NCI-H748 (cell line): ENCODE data around the gene CLSTN2.

Experiments
- DNase-seq: peaks from one replicate; lab custom pipeline; 2025; ENCODE audit not compliant: unreplicated experiment; lab: John Stamatoyannopoulos, UW

CLSTN2 gene

DNA sequence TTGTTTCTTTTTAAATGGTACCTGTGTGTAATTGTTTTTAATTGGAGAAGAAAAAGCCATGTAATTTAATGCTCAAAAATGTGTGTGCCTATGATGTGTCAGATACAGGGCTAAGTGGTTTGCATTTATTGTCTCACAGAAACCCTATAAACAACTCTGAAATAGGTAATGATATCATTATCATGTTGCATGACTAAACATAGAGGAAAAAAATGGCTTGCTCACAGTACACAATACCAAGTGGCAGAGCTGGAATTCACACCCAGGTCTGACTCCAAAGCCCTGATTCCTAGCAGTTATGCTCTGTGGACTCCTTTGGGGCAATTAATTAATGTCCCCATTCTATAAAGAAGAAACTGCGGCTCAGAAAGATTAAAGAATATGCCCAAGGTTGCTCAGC is 505.5 kb downstream of the CLSTN2 start:
- DNase-seq: peak; percentile 3

DNA sequence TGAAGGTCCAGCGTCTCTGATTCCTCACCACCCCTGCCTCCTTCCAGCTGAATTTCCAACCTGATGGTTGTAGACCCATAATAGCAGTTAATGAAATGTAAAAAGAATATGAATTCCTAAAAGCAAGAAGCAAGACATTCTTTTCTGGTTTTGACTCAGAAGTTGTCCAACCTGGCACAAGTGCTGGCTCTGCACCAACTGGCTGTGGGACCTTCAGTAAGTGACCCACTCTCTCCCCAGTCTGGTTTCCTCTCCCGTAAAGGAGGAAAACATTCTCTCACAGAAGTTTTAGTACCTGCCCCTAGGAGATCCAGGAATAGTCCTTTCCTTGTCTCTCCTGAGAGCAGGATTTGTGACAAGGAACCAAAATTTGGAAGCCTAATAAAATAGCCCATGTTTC is 506.0 kb downstream of the CLSTN2 start:
- DNase-seq: no peak

DNA sequence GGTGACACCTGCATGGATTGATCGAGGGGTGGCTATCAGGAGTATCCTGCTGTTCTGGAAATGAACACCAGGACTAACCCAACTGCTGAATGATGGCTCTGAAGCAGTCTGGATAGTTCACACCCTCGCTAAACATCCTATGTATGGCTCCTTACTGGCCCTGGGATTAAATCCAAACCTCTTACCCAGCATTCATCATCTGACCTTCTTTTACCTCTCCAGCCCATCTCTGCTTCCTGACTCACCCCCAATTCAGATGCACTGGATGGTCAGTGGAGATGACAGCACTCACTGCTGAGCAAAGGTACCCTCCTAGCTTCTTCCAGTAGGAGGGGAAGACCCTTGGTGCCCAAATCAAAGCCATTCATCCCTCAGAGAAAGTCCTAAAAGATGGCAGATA is 507.6 kb downstream of the CLSTN2 start:
- DNase-seq: no peak

DNA sequence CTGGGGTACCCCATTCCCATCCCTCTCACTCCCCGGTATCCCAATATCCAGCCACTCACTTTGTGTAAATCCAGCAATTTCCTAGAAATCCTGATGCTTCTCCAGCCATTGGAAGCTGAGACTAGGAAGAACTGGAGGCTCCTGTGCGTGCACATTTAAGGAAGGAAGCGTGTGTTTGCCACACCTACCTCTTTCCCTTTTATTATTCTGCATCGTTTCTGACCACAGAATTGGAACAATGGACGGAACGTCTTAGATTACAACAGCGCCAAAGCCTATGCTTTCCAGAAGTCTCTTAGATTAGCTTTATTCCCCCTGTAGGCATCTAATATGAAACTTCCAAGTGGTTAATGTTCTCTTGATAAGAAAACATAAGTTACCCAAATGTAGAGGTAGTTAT is 508.1 kb downstream of the CLSTN2 start:
- no peak for DNase-seq

DNA sequence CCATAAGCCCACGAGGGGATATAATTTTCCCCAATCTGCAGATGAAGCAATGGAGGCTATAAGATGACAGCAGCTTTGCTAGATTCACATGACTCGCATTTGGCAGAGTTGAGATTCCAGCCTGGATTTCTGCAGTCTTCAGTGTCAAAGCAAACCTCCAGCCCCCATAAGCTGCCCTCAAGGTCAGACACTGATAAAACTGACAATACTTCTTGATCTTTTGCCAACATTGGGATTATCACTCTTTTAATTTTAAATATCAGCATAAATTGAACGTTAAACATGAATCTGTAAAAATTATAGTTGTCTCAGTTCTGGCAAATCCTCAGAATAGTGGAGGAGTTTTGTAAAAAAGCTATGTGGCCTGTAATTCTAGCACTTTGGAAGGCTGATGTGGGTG is 508.8 kb downstream of the CLSTN2 start:
- DNase-seq: no peak

DNA sequence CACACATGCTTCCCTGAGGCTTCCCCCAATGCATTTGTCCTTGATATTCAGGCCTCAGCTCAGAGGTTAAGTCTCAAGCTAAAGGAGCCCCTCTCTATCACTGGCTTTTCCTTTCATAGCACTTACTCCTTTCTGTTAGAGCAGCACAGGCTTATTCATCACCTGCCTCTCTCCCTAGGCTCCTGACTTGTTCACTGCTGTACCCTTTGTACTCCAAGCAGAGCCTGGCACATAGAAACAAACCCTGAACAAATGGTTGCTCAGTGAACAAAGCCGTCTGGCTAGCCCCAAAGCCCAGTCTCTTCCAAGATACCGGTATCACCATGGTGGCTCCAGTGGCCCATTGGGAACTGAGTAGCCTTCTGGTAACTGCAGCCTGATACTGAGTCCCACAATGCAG is 511.7 kb downstream of the CLSTN2 start:
- no peak for DNase-seq

DNA sequence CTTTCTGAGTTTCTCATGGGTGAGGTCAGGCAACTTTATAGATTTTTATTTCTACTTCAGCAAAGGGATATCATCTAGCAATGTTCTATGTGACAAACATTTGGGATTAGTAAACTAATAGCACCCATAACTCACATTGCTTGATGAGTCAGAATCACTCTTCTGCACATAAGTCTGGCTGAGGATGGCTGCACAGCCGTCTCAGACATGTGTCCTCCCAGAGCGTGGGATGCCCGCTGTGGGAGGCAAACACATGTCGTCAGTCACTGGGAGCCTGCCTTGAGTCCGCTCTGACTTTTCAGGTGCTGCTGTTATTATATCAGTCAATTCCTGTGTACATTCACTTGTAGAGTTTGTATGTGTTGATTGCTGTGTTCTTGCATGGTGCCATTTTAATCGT is 512.2 kb downstream of the CLSTN2 start:
- no peak for DNase-seq

DNA sequence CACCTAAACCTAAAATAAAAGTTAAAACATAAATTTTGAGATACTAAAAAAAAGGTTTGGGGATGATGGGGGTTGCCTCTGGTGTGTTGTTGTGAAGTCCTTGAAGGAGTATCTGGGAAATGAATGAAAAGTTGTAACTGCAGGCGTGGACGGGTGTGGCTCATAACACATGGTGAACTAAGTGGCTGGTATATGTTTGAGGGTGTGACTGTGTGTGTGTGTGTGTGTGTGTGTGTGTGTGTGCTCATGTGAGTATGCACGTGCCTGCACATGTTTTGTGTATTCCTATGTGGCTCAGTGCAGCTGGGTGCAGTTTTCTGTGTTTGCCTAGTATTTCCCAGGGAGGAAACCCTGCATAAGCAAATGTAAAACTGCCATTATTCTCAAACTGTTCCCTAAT is 513.0 kb downstream of the CLSTN2 start:
- DNase-seq: no peak

DNA sequence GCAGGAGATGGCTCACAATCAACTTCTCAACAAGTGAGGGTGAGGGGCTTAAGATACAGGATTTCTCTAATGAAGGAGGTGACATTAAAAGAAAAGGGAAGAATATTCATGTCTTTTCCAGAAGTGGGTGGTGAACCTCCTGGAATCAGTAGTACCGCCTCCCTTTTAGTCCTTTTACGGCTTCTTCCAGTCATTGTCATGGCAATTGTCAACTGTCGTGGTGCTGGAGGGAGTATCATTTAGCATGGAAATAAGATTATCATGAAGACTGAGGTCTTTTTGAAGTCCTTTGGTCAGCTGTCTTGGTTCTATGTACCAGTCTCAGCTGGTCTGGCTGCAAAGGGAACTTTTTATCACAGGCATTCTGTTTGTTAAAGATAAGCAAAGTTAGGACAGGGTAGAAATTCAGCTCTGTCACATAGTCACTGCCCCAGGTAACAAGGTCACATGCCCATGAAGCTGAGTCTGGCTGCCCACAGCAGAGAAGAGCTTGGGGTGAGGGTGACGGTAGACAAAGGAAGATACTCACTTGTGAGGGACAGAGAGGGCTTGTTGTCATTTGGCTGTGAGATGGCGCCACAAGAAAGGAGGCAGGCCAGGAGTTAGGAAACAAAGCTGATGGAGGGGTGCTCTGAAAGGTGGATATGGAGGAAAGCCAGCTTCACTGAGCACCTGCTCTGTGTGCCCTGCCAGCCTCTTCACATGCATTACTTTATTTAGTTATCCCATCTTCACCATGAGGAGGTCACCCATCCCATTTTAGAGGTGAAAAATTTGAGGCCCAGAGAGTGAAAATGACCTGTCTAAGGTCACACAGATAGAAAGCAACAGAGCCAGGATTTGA is 514.6 kb downstream of the CLSTN2 start:
- no peak for DNase-seq

DNA sequence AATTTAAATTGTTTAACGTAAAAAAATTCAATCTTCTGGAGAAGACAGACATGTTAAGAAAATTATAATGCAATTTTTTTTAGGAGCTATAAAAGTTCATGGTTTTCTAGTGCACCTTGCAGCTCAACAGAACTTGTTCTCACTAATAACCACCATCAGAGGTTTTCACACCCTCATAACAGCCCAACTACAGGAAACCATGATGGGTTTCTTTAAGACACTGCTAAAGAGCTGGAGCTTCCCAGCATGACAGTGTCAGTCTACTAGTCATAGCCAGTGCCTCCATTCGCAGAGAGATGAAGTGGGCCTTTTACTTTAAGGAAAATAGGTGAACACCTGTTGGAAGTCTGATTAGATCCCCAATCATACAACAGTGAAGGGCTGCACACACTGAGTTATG is 518.8 kb downstream of the CLSTN2 start:
- DNase-seq: no peak

DNA sequence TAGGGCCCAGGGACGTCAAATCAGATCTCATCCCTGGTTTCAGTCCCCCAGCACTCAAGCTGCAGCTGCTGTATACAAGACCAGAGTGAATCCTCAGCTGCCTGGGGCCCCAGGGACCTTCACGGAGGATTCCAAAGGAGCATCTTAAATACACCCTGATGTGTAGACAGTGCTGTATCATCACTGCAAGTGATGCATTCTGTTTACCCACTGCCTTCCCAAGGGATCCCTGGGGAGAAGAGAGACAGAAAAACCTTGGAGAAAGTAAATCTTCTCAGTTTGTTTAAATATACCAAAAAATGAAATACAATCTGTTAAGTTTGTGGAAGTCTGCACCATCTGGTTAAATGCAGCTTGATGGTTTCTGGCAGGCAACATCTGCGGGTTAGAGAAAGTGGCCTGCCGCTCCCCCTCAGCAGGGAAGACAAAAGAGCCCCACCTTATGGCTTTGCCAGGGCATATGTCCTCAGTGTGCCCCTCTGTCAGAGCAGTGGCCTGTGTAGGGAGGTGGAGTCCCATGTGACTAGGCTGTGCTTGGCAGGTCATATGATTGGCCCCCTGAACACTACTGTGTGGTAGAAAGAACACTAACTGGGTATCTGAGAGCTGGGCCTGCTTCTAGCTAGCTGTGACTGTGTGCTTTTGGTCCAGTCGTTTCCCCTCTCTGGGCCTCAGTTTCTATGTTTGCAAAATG is 520.7 kb downstream of the CLSTN2 start:
- no peak for DNase-seq

DNA sequence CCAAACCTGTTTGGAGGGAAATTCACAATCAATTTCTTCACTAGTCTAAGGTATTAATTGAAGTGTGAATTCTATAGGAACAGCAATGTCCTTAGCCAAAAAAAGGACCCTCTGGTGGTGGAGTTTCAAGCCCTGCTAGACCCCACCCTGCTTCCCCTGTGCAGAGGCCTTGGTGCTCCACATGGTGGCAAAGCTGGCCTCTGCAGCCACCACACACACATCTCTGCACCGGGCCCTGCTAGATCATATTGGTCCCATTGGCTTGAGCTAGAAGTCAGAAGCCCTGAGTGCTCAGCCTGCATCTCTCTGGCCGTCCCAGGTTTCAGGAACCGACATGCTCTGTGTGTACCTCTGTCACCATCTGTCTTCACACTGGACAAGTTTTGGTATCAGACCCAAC is 522.0 kb downstream of the CLSTN2 start:
- DNase-seq: no peak

DNA sequence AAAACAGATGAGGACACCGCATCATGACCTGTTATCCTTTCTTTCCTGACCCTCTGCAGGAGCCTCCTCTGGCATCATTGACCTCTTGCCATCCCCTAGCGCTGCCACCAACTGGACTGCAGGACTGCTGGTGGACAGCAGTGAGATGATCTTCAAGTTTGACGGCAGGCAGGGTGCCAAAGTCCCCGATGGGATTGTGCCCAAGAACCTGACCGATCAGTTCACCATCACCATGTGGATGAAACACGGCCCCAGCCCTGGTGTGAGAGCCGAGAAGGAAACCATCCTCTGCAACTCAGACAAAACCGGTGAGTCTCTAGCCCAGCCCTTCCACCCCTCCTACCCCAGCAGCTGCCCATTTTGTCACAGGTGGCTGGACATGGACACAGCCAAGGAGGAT is 524.5 kb downstream of the CLSTN2 start:
- no peak for DNase-seq

DNA sequence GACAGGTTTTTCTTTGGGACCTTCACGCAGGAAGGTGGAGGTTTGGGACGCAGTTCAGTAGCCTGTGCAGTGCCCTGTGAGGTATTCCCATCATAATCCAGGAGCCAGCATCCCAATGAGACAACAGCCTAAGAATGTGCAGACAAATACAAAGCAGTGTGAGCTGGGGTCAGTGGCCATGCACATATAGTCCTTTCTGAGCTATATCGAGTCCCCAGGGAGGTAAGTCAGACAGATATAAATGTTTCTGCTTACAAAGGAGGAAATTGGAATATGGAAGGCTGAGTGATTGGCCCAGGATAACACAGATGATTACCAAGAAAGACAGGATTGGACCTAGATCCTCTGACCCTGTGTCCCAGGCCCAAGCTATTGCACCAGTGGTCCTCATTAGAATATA is 526.3 kb downstream of the CLSTN2 start:
- no peak for DNase-seq

DNA sequence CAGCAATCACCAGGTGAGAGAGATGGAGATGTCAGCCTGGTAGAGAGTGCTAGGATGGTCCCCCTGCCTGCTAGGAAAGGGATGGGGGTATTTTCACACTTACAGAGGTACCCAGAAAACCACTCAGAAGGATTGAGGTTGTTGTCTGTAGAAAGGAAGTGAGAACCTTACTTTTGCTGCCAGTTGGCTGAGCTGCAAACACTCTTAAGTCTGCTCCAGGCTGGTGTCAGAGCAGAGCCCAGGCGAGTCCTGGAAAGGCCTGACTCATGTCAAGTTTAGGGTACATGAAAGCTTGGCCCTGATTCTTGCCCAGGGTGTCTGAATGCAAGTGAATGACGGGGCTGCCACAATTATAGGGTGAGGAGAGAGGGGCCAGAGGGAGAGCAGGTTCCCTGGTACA is 528.4 kb downstream of the CLSTN2 start:
- DNase-seq: no peak

DNA sequence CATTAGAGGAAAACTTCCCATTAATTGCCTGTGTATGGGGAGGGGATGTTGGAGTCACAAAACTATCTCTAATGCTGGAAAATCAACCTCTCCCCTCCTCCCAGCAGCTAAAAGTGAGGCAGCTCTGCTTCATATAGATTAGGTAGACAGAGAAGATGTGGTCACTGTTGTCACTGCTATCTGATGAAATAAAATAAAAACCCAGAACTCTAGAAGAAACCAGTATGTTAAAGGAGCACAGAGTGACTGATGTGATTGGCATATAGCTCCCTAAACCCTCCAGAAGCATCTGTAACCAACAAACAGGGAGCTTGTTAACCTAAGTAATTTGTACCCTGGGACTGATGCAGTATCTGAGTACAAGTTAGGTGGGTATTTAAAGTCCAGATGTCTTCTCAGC is 531.0 kb downstream of the CLSTN2 start:
- no peak for DNase-seq

DNA sequence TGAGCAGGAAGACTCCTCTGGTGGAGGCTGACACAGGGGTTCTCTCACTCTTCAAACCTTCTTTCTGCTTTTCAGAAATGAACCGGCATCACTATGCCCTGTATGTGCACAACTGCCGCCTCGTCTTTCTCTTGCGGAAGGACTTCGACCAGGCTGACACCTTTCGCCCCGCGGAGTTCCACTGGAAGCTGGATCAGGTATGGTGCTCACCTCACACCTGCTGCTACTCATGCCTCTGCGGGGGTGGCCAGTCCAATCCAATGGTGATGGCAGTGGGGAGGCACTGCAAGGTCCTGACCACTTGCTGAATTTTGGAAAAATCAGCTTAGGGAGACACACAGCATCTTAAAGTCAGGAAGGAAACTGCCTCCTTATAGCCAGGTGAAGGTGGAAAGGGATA is 531.5 kb downstream of the CLSTN2 start:
- no peak for DNase-seq

DNA sequence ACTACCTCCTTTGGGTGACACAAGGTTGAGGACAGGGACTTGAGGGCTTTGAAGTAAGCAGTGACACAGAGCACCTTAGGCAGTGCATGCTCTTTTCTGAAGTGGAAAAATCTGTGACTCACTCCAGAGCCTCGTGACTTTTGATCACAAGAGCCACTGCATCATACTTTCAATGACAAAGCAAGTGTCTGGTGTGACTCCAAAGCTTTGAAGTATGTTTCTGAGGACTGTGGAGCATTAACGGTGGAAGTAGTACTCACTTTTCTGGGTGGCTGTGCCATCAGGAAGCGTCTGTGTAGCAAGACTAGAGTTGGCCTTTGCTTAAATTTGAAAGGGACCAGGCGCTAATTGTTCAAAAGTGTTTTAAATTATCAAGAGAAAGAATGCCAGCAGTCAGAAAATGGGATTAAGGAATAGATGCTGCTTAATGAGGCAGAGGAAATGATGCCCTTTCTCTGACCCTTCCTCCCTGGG is 532.2 kb downstream of the CLSTN2 start:
- DNase-seq: no peak

DNA sequence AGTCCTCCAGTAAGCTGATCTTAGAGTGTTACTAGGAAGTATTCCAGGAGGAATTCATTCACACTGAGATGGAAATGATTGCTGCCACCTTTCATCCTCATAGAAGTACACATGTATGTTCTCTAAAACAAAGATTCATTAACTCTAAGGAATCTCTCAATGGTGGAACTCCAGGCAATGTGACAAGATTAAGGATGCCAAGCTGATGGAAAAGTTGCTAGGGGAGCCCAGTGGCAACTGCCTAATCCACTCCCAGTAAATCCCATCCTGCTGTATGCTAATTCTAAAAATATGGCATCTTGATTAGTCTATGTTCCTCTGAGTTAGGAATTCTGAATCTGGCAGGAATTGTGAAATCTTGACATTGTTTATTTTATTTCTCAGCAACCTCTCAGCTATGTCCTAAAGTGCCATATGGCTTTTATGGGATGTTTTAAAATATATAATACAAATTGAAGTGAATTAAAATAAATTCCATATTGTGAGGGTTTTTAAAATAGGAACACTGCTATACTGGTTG is 532.9 kb downstream of the CLSTN2 start:
- DNase-seq: no peak

DNA sequence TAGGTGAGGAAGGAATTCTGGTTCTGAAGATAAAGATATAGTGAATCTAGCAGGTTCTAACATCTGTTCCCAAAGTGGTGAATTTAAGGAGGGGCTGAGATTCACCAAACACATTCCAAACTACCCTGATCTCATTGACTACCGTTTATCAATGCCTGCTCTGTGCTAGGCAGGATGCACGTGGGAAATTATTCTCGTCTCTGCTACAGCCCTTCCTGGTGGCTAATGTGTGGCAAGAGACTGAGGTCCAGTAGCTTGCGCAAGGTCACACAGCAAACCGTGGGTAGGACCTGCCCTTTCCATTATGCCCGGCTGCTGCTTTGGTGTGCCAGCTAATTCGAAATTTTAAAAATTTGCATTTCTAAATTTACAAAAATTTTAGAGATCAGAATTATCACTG is 533.4 kb downstream of the CLSTN2 start:
- DNase-seq: no peak

DNA sequence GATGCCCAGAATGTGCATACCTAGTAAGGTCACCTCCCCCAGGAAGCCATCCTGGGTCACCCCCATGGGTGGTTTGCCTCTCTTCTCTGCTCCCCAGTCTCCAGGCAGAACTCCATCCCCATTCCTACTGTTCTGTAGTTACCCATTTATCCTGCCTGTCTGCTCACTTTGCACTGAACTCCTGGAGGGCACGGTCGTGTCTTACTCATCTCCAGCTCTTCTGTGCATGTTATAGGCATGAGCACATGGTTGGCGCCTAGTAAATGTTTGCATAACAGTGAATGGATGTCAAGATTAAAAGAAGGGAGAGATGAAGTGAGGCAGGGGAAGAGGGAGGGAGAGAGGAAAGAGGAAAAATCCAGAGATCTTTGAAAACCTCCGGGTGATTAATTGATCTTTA is 534.5 kb downstream of the CLSTN2 start:
- DNase-seq: no peak

DNA sequence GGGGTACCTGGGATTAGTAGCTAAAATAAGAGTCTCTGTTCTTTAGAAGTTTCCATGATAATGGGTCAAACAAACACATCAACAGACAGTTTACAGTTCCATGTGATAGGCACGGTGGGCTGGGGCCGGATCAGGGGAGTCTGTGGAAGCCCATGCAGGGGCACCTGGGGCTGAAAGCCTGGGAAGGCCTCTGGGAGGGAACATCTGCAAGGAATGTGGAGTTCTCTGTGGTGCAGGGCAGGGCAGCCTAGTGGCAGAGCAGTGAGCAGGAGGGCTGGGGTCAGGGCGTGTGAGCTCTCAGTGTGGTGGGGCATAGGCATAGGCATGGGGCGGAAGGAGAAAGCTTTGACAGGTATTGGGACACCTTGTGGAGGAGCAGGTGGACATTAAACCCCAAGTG is 535.2 kb downstream of the CLSTN2 start:
- DNase-seq: no peak
